ENCODE data around the gene FAM76A. TPM values are rescaled to one million over a fixed set of nuclear protein-coding genes. Genes with fewer than 3 reads are reported as not detected.
"Not testable (repeated sequence)": the region's sequence is repeated elsewhere in the genome, so short reads cannot be mapped to it uniquely, and the experiment has no call there.

Gene FAM76A
- total and polyA plus RNA-seq, 2 donors (not counting 1 experiment from before 2014, with no cell fraction given): 13.5 to 17.5 TPM

DNA sequence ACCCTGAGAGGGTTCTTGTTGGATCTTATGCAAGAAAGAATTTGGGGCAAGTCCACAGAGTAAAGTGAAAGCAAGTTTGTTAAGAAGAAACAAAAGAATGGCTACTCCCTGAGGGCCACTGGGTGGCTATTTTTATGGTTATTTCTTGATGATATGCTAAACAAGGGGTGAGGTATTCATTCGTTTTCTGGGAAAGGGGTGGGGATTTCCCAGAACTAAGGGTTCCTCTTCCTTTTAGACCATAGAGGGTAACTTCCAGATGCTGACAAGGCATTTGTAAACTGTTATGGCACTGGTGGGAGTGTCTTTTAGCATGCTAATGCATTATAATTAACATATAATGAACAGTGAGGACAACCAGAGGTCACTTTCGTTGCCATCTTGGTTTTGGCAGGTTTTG lies 35.6 kb upstream of the FAM76A start:
- H3K4me2 ChIP-seq (ENCODE audit: extremely low read depth, insufficient read depth, low read length): no peak overlapping the region
- TF ChIP-seq EZH2 (IDR thresholded peaks at IDR 0.05; ENCODE audit: low read length, missing control alignments): no peak
- TF ChIP-seq, protein P1, sequence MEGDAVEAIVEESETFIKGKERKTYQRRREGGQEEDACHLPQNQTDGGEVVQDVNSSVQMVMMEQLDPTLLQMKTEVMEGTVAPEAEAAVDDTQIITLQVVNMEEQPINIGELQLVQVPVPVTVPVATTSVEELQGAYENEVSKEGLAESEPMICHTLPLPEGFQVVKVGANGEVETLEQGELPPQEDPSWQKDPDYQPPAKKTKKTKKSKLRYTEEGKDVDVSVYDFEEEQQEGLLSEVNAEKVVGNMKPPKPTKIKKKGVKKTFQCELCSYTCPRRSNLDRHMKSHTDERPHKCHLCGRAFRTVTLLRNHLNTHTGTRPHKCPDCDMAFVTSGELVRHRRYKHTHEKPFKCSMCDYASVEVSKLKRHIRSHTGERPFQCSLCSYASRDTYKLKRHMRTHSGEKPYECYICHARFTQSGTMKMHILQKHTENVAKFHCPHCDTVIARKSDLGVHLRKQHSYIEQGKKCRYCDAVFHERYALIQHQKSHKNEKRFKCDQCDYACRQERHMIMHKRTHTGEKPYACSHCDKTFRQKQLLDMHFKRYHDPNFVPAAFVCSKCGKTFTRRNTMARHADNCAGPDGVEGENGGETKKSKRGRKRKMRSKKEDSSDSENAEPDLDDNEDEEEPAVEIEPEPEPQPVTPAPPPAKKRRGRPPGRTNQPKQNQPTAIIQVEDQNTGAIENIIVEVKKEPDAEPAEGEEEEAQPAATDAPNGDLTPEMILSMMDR (conservative IDR thresholded peaks at IDR 0.05 in 1 of 2, IDR thresholded peaks at IDR 0.05 in 1 of 2; ENCODE audit: low read depth in 1 of 2, low read length in 2 of 2): no peak
- H4K20me1 ChIP-seq (ENCODE audit: control insufficient read depth, extremely low read depth, insufficient read depth, low read length): no peaks in the 10 kb centered on the region
- no peak overlapping the region for H3K9ac ChIP-seq (ENCODE audit: insufficient read depth, low read length)
- H3K27ac ChIP-seq (ENCODE audit: insufficient read depth, low read length): no peak overlapping the region
- no peaks in the 10 kb centered on the region for H3K27me3 ChIP-seq (ENCODE audit: control insufficient read depth, insufficient read depth, low read length)
- H3K9me3 ChIP-seq (ENCODE audit: control insufficient read depth, insufficient read depth, low read depth, low read length): no peaks in the 10 kb centered on the region
- no peaks in the 10 kb centered on the region for H3K4me1 ChIP-seq (ENCODE audit: control insufficient read depth, extremely low read depth, insufficient read depth, low read length)
- no peak overlapping the region for H3K4me3 ChIP-seq (replicated peaks in 1 of 4; ENCODE audit: control extremely low read depth in 1 of 4, insufficient read depth in 1 of 4, low read depth in 3 of 4, low read length in 4 of 4)
- no peak overlapping the region for H2AFZ ChIP-seq (ENCODE audit: low read length)
- no peak for DNase-seq (ENCODE audit: low read depth in 2 of 2)
- no peaks in the 10 kb centered on the region for H3K79me2 ChIP-seq (ENCODE audit: control insufficient read depth, insufficient read depth, low read length)
- no peaks in the 10 kb centered on the region for H3K36me3 ChIP-seq (ENCODE audit: control insufficient read depth, insufficient read depth, low read length)

DNA sequence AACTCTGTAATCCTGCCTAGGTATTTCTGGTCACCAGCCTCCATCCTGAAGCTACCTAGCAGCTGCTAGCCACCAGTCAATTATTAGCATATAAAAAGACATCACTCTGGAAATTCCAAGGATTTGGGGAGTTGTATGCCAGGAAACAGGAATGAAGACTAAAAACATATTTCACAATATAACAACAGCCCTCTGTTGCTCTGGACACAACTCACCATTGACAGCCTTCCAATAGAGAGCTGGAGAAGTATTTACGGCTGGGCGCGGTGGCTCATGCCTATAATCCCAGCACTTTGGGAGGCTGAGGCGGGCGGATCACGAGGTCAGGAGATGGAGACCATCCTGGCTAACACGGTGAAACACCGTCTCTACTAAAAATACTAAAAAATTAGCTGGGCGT lies 28.9 kb upstream of the FAM76A start:
- not testable (repeated sequence) for H3K27ac ChIP-seq (ENCODE audit: insufficient read depth, low read length); H3K36me3 ChIP-seq (ENCODE audit: control insufficient read depth, insufficient read depth, low read length); H3K9ac ChIP-seq (ENCODE audit: insufficient read depth, low read length); H3K4me1 ChIP-seq (ENCODE audit: control insufficient read depth, extremely low read depth, insufficient read depth, low read length); H3K9me3 ChIP-seq (ENCODE audit: control insufficient read depth, insufficient read depth, low read depth, low read length); H3K79me2 ChIP-seq (ENCODE audit: control insufficient read depth, insufficient read depth, low read length); H4K20me1 ChIP-seq (ENCODE audit: control insufficient read depth, extremely low read depth, insufficient read depth, low read length); H3K4me3 ChIP-seq (replicated peaks in 1 of 4; ENCODE audit: control extremely low read depth in 1 of 4, insufficient read depth in 1 of 4, low read depth in 3 of 4, low read length in 4 of 4); H2AFZ ChIP-seq (ENCODE audit: low read length); DNase-seq (ENCODE audit: low read depth in 2 of 2); H3K4me2 ChIP-seq (ENCODE audit: extremely low read depth, insufficient read depth, low read length); H3K27me3 ChIP-seq (ENCODE audit: control insufficient read depth, insufficient read depth, low read length)

DNA sequence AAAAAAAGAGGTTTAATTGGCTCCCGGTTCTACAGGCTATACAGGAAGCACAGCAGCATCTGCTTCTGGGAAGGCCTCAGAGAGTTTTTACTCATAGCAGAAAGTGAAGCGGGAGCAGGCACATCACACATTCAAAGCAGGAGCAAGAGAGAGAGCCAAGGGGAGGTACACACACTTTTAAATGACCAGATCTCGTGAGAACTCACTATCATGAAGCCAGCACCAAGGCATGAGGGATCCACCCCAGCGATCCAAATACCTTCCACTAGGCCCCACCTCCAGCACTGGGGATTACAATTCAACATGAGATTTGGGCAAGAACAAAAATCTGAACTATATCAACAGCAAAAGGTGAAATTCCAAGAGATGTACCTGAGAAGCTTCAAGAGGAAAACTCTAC lies 20.8 kb upstream of the FAM76A start:
- Histone ChIP-seq H3K27me3 (ENCODE audit: control insufficient read depth, insufficient read depth, low read length) (no peaks in the 10 kb centered on the region), H3K79me2 (ENCODE audit: control insufficient read depth, insufficient read depth, low read length) (no peaks in the 10 kb centered on the region), H3K4me1 (ENCODE audit: control insufficient read depth, extremely low read depth, insufficient read depth, low read length) (no peaks in the 10 kb centered on the region), H2AFZ (ENCODE audit: low read length) (no peak overlapping the region), H3K9me3 (ENCODE audit: control insufficient read depth, insufficient read depth, low read depth, low read length) (no peaks in the 10 kb centered on the region), H3K9ac (ENCODE audit: insufficient read depth, low read length) (no peak overlapping the region), H4K20me1 (ENCODE audit: control insufficient read depth, extremely low read depth, insufficient read depth, low read length) (no peaks in the 10 kb centered on the region), H3K4me2 (ENCODE audit: extremely low read depth, insufficient read depth, low read length) (no peak overlapping the region), H3K27ac (ENCODE audit: insufficient read depth, low read length) (no peak overlapping the region), H3K4me3 (replicated peaks in 1 of 4; ENCODE audit: control extremely low read depth in 1 of 4, insufficient read depth in 1 of 4, low read depth in 3 of 4, low read length in 4 of 4) (no peak overlapping the region), H3K36me3 (ENCODE audit: control insufficient read depth, insufficient read depth, low read length) (no peaks in the 10 kb centered on the region)
- no peak for DNase-seq (ENCODE audit: low read depth in 2 of 2)
- TF ChIP-seq, protein P1 (conservative IDR thresholded peaks at IDR 0.05 in 1 of 2, IDR thresholded peaks at IDR 0.05 in 1 of 2; ENCODE audit: low read depth in 1 of 2, low read length in 2 of 2): no peak
- TF ChIP-seq EZH2 (IDR thresholded peaks at IDR 0.05; ENCODE audit: low read length, missing control alignments): no peak
